DOHH2 (cell line): ENCODE measurements around the gene KLHL6.

Experiments used
- H3F3A ChIP-seq: fragments of 200-600 bp; sonication (generic), shearing (Covaris generic); 2 replicates; pipeline ENCODE4 v1.6.0; 2016; ENCODE audit warnings: antibody characterized with exemption, mild to moderate bottlenecking; ENCODE audit not compliant: control insufficient read depth, insufficient read depth
- H3K27ac ChIP-seq: fragments of 200-600 bp; sonication (generic); 2 replicates; pipeline ENCODE4 v1.5.1; 2014; ENCODE audit warnings: low read depth, mild to moderate bottlenecking, low read length, moderate library complexity
- H3K27me3 ChIP-seq: fragments of 200-600 bp; sonication (generic); 2 replicates; pipeline ENCODE4 v1.6.1; 2014; ENCODE audit warnings: mild to moderate bottlenecking, low read length, mixed read lengths; ENCODE audit not compliant: control insufficient read depth
- H3K36me3 ChIP-seq: fragments of 200-600 bp; sonication (generic); 2 replicates; pipeline ENCODE4 v1.6.1; 2014; ENCODE audit warnings: mild to moderate bottlenecking, low read length, moderate library complexity, mixed read lengths; ENCODE audit not compliant: control insufficient read depth
- H3K4me1 ChIP-seq: fragments of 200-600 bp; sonication (generic); 2 replicates; pipeline ENCODE4 v1.6.1; 2014; ENCODE audit warnings: mild to moderate bottlenecking, low read length, mixed read lengths; ENCODE audit not compliant: control insufficient read depth
- H3K4me2 ChIP-seq: fragments of 200-600 bp; sonication (generic); 2 replicates; pipeline ENCODE4 v1.6.0; 2014; ENCODE audit warnings: mild to moderate bottlenecking, low read length, moderate library complexity
- H3K4me3 ChIP-seq: fragments of 200-600 bp; sonication (generic); 2 replicates; pipeline ENCODE4 v1.5.1; 2014; ENCODE audit warnings: mild to moderate bottlenecking, low read length, mixed read lengths
- H3K79me2 ChIP-seq: fragments of 200-600 bp; sonication (generic); 2 replicates; pipeline ENCODE4 v1.6.1; 2014; ENCODE audit warnings: mild to moderate bottlenecking, low read length, mixed read lengths; ENCODE audit not compliant: control insufficient read depth
- H3K9me2 ChIP-seq: fragments of 200-600 bp; sonication (generic); replicated peaks from 2 replicates; pipeline ENCODE4 v1.6.1; 2014; ENCODE audit warnings: mild to moderate bottlenecking, low read length, mixed read lengths; ENCODE audit not compliant: control insufficient read depth
- H3K9me3 ChIP-seq: fragments of 200-600 bp; sonication (generic); 2 replicates; pipeline ENCODE4 v1.6.1; 2014; ENCODE audit warnings: antibody characterized with exemption, low read length, mixed read lengths; ENCODE audit not compliant: control insufficient read depth, insufficient read depth
- H4K20me1 ChIP-seq: fragments of 200-600 bp; sonication (generic); 2 replicates; pipeline ENCODE4 v1.6.0; 2014; ENCODE audit warnings: low read depth, mild to moderate bottlenecking, antibody characterized with exemption, low read length, moderate library complexity; ENCODE audit not compliant: control insufficient read depth, insufficient read depth
- EZH2phosphoT487 ChIP-seq: fragments of 200-600 bp; sonication (generic); IDR thresholded peaks from 2 replicates; pipeline ENCODE4 v1.6.1; 2017; ENCODE audit warnings: borderline replicate concordance, mild to moderate bottlenecking, antibody characterized with exemption, low read length, moderate library complexity, mixed read lengths
- TF ChIP-seq, protein P1 (sequence below): fragments of 200-600 bp; sonication (generic); IDR thresholded peaks from one replicate; pipeline ENCODE4 v1.5.1; 2014; ENCODE audit warnings: antibody characterized with exemption, mild to moderate bottlenecking, low read depth, low read length; ENCODE audit not compliant: poor library complexity, severe bottlenecking

Gene KLHL6

DNA sequence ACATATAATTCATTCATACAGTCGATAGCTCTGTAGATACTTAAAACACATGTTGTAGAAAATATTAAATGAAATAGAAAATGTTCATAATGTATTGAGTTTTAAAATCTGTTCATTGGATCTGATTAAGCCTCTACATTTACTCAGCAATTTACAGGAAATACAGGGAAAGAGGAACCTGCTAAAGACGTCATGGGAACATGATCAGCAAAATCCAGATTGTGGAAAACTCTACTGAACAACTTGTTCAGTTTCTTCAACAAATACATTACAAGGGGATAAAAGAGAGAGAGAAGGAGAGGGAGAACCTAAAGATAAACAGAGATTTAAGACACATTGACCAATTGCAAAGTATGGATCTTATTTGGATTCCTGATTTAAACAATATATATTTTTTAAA lies 46.7 kb downstream of the KLHL6 start:
- no peak overlapping the region for H3K4me3 ChIP-seq
- H3K4me2 ChIP-seq = peak overlapping the region; percentile 7; the same call in 1 of the 2 replicates
- H4K20me1 ChIP-seq = no peaks in the 10 kb centered on the region
- H3K79me2 ChIP-seq = peaks cover 91% of the 10 kb centered on the region
- H3K9me2 ChIP-seq = no peaks in the 10 kb centered on the region
- no peaks in the 10 kb centered on the region for H3K27me3 ChIP-seq
- H3K9me3 ChIP-seq = no peaks in the 10 kb centered on the region
- H3K27ac ChIP-seq = peak overlapping the region; percentile 16; the same call in 1 of the 2 replicates
- peaks cover 70% of the 10 kb centered on the region for H3K4me1 ChIP-seq
- H3F3A ChIP-seq = peaks cover 21% of the 10 kb centered on the region
- no peak for TF ChIP-seq EZH2phosphoT487
- TF ChIP-seq, protein P1, sequence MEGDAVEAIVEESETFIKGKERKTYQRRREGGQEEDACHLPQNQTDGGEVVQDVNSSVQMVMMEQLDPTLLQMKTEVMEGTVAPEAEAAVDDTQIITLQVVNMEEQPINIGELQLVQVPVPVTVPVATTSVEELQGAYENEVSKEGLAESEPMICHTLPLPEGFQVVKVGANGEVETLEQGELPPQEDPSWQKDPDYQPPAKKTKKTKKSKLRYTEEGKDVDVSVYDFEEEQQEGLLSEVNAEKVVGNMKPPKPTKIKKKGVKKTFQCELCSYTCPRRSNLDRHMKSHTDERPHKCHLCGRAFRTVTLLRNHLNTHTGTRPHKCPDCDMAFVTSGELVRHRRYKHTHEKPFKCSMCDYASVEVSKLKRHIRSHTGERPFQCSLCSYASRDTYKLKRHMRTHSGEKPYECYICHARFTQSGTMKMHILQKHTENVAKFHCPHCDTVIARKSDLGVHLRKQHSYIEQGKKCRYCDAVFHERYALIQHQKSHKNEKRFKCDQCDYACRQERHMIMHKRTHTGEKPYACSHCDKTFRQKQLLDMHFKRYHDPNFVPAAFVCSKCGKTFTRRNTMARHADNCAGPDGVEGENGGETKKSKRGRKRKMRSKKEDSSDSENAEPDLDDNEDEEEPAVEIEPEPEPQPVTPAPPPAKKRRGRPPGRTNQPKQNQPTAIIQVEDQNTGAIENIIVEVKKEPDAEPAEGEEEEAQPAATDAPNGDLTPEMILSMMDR = no peak
- H3K36me3 ChIP-seq = peaks cover 70% of the 10 kb centered on the region

DNA sequence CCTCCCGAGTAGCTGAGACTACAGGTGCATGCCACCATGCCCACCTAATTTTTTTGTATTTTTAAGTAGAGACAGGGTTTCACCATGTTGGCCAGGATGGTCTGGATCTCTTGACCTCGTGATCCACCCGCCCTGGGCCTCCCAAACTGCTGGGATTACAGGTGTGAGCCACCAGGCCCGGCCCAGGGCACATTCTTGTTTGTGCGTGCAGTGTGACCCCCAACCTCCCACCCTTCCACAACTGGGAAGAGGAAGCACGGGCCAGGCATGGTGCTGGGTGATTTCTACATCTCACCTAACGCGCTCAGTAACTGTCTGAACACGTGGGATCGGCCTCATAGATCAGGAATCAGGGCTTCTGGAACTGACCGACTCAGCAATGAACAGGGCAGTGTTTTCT lies 48.0 kb downstream of the KLHL6 start:
- peaks cover 57% of the 10 kb centered on the region for H3K4me1 ChIP-seq
- H3K36me3 ChIP-seq = peaks cover 75% of the 10 kb centered on the region

DNA sequence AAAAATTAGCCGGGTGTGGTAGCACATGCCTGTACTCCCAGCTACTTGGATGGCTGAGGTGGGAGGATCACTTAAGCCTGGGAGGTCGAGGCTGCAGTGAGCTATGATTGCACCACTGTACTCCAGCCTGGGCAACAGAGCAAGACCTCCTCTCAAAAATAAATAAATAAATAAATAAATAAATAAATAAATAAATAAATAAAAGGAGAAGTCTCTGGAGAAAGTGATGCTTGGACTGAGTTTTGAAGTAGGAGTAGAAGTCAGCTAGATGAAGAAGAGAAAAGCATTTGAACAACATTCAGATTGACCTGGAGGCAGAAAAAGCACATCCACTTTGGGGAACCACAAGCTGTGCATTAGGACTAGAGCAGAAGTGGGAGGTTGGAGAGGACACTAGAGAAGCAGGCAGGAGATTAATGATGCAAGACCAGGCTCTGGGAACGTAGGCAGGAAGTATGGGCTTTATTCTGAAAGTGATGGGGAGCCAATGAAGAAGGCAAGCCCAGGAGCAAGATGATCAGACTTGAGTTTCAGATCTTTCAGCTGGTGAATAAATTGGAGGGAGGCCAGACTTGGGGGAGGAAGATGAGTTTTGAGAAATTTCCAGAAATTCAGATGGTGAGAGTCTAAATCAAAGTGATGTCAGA lies 48.7 kb downstream of the KLHL6 start:
- Histone ChIP-seq H3K9me3 (no peaks in the 10 kb centered on the region), H3K4me2 (0 out of 2 replicates have a peak overlapping the region, but pooled peaks have one; percentile 0), H3F3A (0 out of 2 replicates have a peak, but pooled peaks cover 5% of the 10 kb centered on the region), H4K20me1 (no peaks in the 10 kb centered on the region), H3K36me3 (peaks cover 81% of the 10 kb centered on the region), H3K27me3 (no peaks in the 10 kb centered on the region), H3K4me3 (no peak overlapping the region), H3K27ac (peak overlapping the region; percentile 2; the same call in 1 of the 2 replicates), H3K4me1 (peaks cover 50% of the 10 kb centered on the region), H3K79me2 (peaks cover 89% of the 10 kb centered on the region), H3K9me2 (no peaks in the 10 kb centered on the region)
- TF ChIP-seq, protein P1 = no peak
- no peak for TF ChIP-seq EZH2phosphoT487

More for the DNA sequence above, 48.0 kb downstream of the KLHL6 start:
- H3K9me3 ChIP-seq = no peaks in the 10 kb centered on the region
- peaks cover 89% of the 10 kb centered on the region for H3K79me2 ChIP-seq
- peak overlapping the region; percentile 1; the same call in 1 of the 2 replicates for H3K4me2 ChIP-seq
- no peak for TF ChIP-seq EZH2phosphoT487
- TF ChIP-seq, protein P1 = no peak
- no peaks in the 10 kb centered on the region for H3K27me3 ChIP-seq
- H4K20me1 ChIP-seq = no peaks in the 10 kb centered on the region
- no peak overlapping the region for H3K27ac ChIP-seq
- H3K9me2 ChIP-seq = no peaks in the 10 kb centered on the region
- H3F3A ChIP-seq = peaks cover 11% of the 10 kb centered on the region
- no peak overlapping the region for H3K4me3 ChIP-seq
